Transverse colon (tissue), 3 donors: ENCODE data around the gene TTLL5.

Experiments used
- EP300 ChIP-seq: sonication (generic); formaldehyde crosslinking; IDR thresholded peaks from one replicate; pipeline ENCODE4 v1.6.1; 2017; ENCODE audit warnings: antibody characterized with exemption, low read depth
- POLR2A ChIP-seq: fragments of 450-650 bp; IDR thresholded peaks from one replicate; pipeline ENCODE4 v1.6.1; 2016; ENCODE audit warnings: antibody characterized with exemption, mild to moderate bottlenecking, moderate library complexity
- TF ChIP-seq, protein P1 (sequence below), 5 experiments: fragments of 200-600 bp in 3 of 5; fragments of 450-650 bp in 2 of 5; sonication (generic) in 3 of 5; IDR thresholded peaks; 1 replicate in 2 of 5; 2 replicates in 3 of 5; pipeline ENCODE4 v1.5.1; 2016 to 2017; ENCODE audit warnings: antibody characterized with exemption in 5 of 5, inconsistent platforms in 3 of 5, mild to moderate bottlenecking in 2 of 5, moderate library complexity in 1 of 5

DNA sequence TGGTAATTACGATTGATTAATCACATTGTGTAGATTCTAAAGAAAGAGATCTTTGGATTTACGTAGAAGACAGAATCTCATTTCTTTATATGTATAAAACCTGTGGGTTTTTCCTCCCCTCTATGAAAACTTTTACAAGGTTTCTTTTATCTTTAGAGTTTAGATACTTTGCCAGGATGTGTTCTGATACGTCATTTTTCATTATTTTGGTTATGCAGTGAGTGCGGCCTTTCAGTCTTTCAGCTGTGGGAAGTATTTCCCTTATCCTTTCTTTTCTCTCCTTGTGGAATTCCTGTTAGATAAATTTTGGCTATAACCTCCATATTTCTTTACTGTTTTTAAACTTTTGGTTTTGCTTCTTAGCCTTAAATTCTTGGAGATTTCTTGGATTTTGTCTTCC lies 92.7 kb downstream of the TTLL5 start:
- TF ChIP-seq EP300: no peak
- TF ChIP-seq, protein P1, sequence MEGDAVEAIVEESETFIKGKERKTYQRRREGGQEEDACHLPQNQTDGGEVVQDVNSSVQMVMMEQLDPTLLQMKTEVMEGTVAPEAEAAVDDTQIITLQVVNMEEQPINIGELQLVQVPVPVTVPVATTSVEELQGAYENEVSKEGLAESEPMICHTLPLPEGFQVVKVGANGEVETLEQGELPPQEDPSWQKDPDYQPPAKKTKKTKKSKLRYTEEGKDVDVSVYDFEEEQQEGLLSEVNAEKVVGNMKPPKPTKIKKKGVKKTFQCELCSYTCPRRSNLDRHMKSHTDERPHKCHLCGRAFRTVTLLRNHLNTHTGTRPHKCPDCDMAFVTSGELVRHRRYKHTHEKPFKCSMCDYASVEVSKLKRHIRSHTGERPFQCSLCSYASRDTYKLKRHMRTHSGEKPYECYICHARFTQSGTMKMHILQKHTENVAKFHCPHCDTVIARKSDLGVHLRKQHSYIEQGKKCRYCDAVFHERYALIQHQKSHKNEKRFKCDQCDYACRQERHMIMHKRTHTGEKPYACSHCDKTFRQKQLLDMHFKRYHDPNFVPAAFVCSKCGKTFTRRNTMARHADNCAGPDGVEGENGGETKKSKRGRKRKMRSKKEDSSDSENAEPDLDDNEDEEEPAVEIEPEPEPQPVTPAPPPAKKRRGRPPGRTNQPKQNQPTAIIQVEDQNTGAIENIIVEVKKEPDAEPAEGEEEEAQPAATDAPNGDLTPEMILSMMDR (IDR thresholded peaks at IDR 0.05): no peak
- TF ChIP-seq POLR2A: no peak
